Stimulated activated CD4-positive, alpha-beta T cell treated with anti-CD3 and anti-CD28 coated beads, Interleukin-2, amount 100 ng/mL, for 24 hours (primary cell): ENCODE data around the gene FRMD5.

Experiments used
- DNase-seq, 2 donors: peaks; one replicate each; pipeline ENCODE4 v3.0.0-alpha.2; 2020

The FRMD5 gene

DNA sequence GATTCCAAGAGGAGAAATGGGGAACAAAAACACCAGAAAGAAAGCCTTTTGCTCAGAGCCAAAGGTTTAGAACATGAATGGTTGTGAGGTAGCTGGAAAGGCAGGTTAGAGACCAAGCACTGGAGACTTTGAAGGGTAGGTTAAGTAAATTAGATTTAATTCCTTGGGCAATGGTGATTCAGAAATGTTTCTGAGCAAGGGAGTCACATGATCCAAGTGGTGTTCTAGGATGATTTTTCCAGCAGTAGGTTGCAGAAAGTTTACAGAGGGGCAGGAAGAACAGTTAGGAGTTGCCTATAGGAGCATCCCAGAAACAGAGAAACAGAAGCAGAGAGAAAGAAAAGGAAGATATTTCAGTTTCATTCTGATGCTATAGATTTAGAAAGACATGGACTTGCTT is 228.4 kb downstream of the FRMD5 start:
- no peak for DNase-seq

DNA sequence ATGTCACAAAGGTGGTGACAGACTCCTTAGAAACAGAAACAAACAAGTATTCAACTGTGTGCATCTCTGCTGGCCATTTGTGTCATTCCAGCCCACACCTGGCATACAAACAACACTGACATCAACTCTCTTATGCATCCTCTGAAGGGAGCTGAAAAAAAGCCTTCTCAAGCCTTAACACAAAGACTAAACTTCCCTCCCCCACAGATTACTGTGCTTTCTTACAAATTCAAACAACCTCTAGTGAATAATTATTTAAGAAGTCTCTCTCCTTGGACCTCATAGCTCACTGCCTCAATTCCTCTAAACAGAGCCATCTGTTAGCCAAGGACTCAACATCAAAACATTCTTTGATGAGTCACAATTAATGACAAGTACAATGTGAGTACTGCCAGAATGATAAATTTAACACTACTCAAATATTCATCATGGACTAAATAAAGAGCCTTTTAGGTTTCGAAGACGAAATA is 236.2 kb downstream of the FRMD5 start:
- no peak for DNase-seq

DNA sequence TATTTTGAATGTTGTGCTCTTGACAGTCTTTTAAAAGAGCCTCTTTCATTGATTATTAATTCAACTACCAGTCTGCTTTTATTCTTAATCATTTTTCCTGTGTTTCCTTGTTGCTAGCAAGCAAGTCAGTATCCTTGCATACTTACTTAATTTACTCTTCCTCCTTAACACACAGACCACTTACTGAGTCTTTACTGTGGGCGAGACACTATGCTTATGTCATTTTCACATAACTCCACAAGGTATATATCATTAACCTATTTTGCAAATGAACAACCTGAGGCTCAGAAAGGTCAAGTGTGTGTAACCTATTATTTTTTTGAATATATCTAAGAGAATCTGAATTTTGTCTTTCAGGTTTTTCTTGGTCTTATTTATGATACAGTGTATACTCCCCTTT is 237.3 kb downstream of the FRMD5 start:
- no peak for DNase-seq

DNA sequence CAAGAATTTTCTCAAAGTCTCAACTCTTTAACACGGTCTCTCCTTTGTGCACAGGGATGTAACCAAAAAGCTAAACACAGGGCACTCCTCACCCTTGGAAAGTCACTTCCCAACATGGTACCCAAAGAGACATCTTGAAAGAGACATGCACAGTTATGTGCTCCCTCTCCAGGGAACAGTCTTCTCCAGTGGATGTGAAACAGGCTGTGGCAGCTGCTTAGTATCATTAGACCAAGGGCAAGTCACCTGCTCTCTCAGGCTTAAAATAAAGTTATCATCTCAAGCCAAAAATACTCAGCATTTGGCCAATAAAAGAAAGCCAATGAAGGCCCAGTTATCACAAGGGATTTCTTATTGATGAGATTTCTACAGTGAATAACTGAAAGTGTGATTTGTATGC is 239.9 kb downstream of the FRMD5 start:
- no peak for DNase-seq

DNA sequence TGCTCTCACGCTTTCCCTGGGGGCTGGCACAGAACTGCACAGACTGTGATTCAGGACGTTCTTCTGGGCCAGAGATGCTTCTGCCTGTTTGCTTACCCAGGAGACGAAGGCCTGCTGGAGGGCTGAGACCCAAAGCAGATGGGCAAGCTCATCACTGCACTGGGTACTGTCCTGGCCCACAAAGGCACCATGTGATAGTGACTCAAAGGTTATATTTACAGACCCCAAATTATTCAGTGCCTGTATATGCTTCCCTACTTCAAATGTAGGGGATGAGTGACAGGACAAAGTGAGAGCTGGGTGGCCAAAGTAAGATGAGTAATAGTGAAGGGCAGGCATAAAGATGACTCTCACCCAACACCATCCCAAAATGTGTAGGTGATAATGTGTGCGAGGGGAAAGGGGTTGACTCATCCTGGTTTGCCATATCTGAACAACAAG is 240.9 kb downstream of the FRMD5 start:
- DNase-seq: peak in 1 of 2 donors; percentile 7

DNA sequence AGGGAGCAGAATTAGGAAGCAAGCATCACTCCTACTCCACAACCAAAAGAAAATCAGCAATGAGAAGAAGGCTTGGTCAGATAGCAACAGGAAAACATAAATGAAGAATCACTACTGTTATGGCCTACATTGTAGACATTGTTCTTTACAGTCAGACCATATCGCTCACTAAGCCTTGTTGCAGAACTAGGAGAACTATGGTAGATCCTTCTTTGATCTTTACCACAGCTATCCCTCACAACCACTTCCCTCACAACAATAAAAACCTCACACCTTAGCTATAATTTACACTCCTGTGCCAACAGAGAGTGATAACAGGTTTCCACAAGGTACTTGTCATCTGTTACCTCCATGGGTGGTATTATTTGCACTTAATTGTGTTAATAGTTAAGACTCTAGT is 241.7 kb downstream of the FRMD5 start:
- DNase-seq: no peak

DNA sequence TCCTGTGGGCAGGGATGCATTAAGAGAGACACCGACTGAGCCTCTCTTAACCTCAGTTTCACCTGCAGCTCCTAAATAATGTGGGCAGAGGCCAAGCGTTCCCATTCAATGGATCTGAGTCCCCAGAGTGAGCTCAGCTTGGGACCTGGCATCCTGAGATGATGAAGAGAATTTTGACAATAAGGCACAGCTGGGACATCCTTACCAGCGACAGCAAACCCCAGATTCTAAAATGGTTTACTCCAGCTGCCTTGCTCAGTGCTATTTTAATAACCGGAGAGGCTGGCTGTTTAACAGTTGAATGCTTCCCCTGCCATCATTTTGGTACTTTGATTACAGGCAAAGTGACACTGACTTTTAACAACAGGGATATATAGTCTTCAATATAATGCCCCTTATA is 244.5 kb downstream of the FRMD5 start:
- DNase-seq: no peak

DNA sequence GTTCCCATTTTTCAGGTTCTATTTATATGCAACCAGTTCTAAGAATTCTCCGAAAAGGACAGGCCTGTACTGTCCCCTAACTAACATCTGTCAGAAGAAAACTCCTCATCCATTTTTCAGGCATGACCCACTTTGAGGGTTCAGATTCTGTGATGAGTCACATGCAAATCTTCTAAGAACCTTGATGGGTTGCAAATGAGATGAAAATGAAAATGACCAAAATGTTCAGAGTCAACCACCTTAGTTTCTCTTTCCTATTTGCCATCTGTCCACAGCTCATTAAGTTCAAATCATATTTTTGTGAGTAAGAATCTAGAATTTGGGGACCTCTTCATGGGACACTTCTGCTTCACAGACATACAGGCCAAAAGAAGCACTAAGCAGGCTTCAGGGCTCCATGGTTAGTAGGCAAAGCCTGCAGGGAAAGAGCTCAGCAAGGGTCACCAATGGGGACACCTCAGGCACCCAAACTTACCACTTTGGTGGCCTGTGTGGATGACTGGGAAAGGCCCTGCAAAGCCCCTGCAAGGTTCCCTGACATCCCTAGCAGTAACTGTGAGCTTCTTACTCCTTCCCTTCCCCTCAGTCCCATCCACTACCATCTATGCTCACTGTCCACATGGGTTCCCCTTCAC is 246.3 kb downstream of the FRMD5 start:
- peak in 1 of 2 donors; percentile 13 for DNase-seq

DNA sequence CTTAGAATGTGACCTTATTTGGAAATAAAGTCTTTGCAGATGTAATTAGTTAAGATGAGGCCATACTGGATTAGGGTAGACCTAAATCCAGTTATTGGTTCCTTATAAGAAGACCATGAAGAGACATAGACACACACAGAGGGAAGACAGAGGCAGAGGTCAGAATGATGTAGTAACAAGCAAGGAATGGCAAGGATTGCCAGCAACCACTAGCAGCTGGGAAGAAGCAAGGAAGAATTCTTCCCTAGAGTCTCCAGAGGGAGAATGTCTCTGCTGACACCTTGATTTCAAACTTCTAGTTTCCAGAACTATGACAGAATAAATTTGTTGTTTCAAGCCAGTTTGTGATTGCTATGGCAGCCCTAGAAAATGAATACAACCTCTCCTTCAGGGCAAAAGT is 251.6 kb downstream of the FRMD5 start:
- no peak for DNase-seq

DNA sequence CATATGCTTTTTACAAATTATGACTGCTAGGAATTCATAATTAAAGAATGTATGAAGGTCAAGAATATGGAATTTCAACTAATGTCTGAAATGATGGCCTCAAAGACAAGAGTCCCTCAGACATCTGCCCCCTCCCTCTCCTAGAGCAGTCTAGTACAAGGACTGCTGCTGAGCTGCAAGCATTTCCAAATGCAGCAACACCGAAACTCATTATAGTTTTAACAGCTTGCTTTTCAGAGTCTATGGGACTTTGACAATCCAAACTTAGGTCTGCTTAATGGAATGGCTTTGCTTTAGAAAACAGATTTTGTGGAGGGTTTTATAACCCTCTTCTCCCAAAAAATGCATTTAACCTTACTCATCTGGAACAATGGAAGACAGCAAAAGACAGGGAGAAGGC is 252.9 kb downstream of the FRMD5 start:
- DNase-seq: no peak

DNA sequence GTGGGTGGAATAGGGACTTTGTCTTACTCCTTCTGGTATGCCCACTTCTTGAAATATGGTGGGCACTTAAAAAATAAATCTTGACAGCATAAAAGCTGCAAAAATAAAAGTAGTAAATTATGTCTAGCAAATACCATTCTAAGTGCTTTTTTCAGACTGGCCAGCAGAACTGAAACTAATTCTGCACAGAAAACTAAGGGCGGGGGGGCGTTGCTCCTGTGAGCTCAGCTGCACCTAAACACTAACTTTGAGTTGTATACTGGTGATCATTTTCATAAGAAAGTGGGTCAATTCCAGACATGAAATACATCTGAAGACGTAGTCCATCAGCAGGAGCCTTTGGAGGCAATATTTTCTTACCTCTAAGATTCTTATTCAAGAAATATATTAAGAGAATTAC is 253.5 kb downstream of the FRMD5 start:
- DNase-seq: no peak

DNA sequence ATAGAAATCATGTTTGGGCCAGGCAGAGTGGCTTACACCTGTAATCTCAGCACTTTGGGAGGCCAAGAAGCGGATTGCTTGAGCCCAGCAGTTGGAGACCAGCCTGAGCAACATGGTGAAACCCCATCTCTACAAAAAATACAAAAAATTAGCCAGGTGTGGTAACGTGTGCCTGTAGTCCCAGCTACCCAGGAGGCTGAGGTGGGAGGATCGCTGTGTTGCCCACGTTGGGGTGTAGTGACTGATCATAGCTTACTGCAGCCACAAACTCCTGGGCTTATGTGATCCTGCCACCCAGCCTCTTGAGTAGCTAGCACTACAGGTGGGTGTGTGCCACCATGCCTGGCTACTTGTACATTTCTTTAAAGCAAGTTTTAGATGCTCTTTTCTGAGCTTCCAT is 254.0 kb downstream of the FRMD5 start:
- DNase-seq: no peak

DNA sequence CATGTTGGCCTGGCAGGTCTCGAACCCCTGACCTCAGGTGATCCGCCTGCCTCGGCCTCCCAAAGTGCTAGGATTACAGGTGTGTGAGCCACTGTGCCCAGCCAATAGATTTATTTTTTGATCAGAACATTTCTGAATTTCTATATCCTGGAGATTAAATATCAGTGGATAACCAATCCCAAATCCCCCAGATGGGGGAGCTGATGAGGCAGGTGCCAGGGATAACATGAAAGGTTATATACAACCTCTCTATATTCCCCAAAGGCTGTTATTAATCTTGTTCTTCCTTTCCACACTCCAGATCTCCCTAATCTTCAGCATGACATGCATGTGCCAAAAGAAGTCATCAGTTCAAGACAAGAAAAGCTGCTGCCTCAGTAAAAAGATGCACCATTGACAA is 256.0 kb downstream of the FRMD5 start:
- DNase-seq: peak in 1 of 2 donors; percentile 16

DNA sequence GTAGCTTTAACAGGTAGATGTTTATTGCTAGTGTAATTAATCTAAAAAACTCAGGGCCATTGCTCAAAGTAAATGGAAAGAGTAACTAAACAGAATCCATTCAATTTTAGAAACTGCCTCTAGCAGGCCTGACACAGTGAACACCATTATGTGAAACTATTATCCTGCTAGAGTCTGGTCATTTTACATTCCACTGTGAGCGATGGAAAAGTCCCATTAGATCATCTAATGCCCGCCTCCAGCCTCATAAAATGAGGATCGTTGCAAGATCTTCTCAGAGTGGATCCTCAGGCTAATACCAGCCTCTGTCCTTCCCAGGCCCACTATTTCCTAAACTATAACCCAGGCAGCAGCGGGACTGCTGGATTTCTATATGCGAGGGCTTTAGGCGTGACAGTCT is 260.6 kb downstream of the FRMD5 start:
- no peak for DNase-seq

DNA sequence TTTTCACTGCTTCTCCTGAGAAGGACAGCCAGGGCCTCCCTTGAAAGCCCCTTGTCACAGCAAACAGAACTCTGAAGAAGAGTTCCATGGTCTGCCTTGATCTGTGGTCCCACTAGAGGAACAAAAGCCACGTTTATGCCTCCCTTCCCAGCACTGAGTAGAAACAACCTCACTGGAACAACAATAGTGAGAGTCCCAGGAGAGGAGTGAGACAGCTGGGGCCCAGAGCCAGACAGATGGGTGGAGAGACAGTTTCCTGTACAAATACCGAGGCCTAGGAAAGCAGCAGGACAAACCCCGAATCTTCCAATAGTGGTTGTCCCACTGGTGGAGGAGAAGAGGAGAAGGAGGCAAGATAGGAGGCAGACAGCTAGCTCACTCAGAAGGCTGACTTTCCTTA is 262.2 kb downstream of the FRMD5 start:
- DNase-seq: no peak

DNA sequence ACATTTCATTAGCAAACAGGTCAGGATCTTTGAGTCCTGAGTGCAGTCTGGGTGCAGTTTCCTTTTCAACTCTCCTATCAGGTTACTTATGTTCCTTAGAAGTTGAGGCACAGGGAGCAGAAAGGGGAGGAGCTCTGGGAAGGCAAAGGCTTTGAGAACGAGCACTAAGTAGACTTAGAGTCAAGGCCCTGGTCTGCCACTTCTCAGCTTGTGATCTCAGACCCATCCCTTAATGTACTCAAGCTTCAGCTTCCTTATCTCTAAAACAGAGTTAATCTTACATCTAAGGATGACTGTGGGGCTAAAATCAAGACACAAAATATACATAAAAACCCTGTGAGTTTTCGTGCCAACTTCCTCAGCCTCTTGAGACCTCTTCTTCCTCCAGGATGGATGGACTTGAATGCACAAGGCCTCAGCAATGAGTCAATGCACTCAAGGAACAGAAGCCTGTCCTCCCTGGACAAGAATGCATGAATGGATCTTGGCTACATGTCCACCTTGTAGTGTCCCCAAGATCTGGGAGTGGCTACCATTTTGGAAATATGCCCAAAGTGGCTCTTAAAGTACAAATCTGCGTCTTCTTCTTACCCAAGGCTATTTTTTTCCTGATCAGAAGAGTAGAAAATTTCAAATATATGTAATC is 263.2 kb downstream of the FRMD5 start:
- DNase-seq: no peak

DNA sequence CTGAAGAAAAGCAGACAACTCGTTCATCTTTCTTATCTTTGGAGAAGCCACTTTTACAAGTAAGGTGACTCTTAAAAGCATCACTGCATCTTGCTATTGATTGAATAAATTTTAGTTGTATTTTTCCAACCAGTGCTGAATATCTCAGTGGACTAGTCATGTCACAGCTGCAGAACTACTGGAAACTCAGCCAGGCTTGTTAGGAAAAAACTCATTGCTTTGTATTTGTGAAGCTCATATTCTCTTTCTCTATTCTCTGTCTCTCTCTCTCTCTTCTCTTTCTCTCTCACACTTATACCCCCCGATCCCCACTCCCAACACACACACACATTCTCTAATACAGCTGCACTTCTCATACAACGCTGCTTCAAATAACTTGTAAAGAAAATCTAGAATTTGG is 264.0 kb downstream of the FRMD5 start:
- no peak for DNase-seq

DNA sequence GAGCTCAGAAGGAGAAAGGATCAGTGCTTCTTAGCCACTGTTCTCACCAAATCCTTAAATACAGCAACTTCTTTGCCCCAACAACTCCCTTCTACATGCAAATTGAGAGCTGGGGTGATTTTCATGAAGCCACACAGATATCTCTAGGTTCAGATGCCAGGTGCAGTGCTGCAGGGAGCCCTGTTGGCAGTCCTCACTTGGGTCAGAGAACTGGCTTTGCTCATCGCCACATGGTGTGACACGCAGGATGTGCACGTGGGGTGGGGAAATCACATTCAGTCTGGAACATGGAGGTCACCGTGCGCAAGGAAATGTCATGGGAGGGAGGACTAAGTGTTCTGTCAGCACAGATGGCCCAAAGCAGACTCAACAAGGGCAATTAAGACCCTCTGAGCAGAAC is 264.5 kb downstream of the FRMD5 start:
- no peak for DNase-seq

DNA sequence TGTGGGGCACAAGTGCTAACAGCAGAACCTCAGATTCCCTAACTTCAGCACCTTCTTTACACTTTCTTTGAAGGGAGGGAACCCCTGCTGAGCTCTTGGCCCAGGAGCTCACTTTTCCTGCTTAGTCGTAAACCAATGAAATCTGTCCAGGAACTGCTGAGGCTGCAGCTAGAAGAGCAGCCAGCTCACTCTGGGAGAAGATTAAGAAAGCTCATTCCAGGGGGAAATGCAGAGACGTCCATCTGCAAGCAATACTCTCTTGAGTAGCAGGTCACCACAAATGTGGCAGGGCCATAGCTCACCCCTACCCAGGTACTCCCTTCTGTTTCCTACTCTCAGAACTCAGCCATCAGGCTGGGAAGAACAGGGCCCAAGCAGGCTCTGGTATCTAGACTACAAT is 265.0 kb downstream of the FRMD5 start:
- no peak for DNase-seq

DNA sequence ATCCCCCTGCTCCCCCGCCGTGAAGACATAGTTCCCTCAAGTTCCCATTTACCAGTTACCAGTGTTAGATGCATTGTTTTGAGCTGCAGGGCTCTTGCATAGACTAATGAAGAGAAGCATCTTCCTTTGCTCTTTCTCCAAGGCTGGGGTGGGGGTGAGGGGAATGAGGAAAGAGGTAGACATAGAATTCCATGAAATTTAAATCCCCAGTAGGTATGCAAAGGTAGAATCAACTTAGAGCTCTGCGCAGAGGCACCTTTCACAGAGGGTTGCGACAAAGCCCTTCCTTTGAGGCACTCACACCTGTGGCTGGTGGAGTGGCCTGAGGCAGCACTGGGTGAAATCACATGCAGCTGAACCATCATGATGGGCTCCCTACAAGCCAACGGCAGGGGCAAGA is 266.9 kb downstream of the FRMD5 start:
- DNase-seq: no peak

DNA sequence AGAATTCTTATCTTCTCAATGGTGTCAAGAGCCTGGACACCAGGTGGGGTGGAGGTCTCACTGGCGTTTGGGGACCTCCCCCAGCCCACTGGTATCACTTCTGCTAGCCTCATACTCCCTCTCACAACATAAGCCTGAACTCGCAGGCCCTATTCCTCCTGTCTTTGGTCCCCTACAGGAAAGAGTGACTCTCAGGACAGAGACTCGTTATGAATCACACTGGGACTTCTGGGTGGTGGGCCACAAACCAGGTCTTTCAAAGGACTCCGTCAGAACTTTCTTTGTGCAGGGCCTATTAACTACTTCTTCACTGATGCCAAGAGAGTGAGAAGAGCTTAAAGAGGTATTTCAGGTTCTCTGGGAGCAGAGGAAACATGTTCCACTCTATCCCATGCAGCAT is 267.9 kb downstream of the FRMD5 start:
- no peak for DNase-seq

DNA sequence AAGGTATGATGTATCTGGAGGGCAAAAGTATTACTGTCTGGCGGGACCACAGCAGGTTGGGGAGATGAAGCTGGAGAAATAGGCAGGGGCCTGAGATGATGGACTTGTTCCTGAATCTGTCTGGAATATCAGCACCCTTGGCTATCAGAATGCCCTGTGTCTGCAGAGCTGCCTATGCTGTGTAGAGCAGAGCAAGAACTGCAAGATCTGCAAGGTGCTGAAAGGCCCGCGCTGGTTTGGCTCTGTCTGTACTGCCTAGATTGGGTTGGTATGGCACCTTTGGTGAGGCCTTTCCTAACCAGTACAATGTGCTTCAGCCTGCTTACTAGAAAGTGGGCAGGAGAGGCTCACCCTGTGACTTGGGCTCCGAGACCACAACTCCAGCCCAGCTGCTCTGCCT is 271.5 kb downstream of the FRMD5 start:
- DNase-seq: no peak

DNA sequence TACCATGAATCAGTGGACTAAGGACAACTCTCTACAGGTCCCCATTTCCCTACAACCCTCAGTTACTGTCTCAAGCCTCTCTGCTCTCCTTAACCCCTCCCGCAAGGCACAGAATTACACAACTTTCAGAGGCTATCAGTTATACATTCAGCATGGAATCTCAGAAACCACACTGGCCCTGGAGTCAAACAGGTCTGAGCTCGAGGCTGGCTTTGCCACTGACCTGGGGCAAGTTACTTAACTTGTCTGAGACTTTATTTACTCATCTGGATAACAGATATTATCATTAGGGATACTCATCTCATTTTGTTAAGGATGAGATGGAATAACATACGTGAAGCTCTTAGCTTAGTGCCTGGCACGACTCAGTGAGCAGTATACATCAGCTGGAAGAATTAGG is 273.1 kb downstream of the FRMD5 start:
- no peak for DNase-seq

DNA sequence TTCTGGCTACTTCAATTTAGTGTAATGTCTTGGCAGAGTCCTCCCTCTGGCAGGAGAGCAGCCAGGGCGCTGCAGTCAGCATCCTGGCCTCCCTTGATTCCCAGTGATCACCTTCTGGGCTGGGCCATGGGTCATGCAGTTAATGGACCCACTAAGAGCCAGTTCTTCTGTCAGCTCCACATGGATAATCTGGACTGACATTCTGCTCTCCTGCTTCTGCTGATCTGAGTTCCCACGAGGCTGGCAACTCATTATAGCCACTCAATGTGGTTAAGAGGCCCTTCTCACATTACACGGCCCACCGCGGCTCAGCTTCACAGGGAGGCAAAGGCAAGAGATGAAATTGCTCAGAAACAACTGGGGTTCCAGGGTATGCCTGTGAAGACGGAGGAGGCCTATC is 274.3 kb downstream of the FRMD5 start:
- DNase-seq: no peak

DNA sequence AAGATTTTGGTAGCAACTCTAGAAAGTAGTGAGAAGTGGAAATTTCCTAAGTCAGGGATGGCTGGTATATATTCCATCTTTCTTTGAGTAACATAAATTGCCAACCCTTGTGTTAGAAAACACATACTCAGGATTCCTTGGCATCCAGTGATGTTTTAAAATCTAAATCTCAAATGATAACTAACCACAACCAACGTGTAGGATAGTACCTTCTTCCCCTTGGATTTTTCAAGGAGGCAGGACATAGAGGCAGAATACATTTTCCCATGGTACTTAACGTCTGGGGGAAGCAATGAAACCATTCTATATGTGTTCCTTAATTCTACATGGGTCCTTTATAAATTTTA is 274.8 kb downstream of the FRMD5 start:
- no peak for DNase-seq
